Liver (tissue), 9 donors: ENCODE data around the gene LRRC55. TPM values are rescaled to one million over a fixed set of nuclear protein-coding genes. Genes with fewer than 3 reads are reported as not detected.

Experiments used
- DNase-seq: peaks from one replicate; pipeline ENCODE4 v3.0.0-alpha.2; 2017; ENCODE audit warnings: low spot score
- H3K27ac ChIP-seq, 2 donors: one replicate each; pipeline ENCODE4 v1.7.0; 2013; ENCODE audit warnings: inconsistent platforms in 2 of 2, low read length in 2 of 2, control low read depth in 1 of 2, low read depth in 1 of 2, mild to moderate bottlenecking in 1 of 2
- H3K27me3 ChIP-seq, 4 donors: one replicate each; pipeline versions ENCODE4 v1.6.1 to v1.7.0; 2013; ENCODE audit warnings: low read length in 3 of 4, inconsistent platforms in 1 of 4, mild to moderate bottlenecking in 1 of 4, moderate library complexity in 1 of 4; ENCODE audit not compliant: control insufficient read depth in 4 of 4, insufficient read depth in 4 of 4
- H3K36me3 ChIP-seq, 4 donors: one replicate each; pipeline versions ENCODE4 v1.6.1 to v1.7.0; 2013; ENCODE audit warnings: low read length in 3 of 4, mild to moderate bottlenecking in 3 of 4, low read depth in 1 of 4, moderate library complexity in 1 of 4; ENCODE audit not compliant: control insufficient read depth in 4 of 4, insufficient read depth in 3 of 4
- H3K4me1 ChIP-seq, 4 donors: one replicate each; pipeline versions ENCODE4 v1.6.1 to v1.7.0; 2013; ENCODE audit warnings: low read length in 3 of 4, mild to moderate bottlenecking in 3 of 4, moderate library complexity in 1 of 4; ENCODE audit not compliant: control insufficient read depth in 4 of 4, insufficient read depth in 4 of 4
- H3K4me3 ChIP-seq, 3 donors: one replicate each; pipeline versions ENCODE4 v1.6.1 to v1.7.0; 2013; ENCODE audit warnings: low read length in 3 of 3, control low read depth in 1 of 3, low read depth in 1 of 3, mild to moderate bottlenecking in 1 of 3
- H3K9ac ChIP-seq, 2 donors: one replicate each; pipeline ENCODE4 v1.7.0; 2013; ENCODE audit warnings: low read length in 2 of 2, mild to moderate bottlenecking in 2 of 2, moderate library complexity in 2 of 2, control low read depth in 1 of 2, low read depth in 1 of 2
- H3K9me3 ChIP-seq, 4 donors: one replicate each; pipeline versions ENCODE4 v1.6.1 to v1.7.0; 2013; ENCODE audit warnings: low read length in 3 of 4; ENCODE audit not compliant: control insufficient read depth in 4 of 4
- EGR1 ChIP-seq, 2 donors: IDR thresholded peaks; 2 replicates each; pipeline ENCODE4 v1.6.1; 2016 to 2018; ENCODE audit warnings: antibody characterized with exemption in 2 of 2, low read depth in 2 of 2
- HNF4A ChIP-seq, 2 donors: conservative IDR thresholded peaks; 2 replicates each; pipeline ENCODE4 v1.6.1; 2016; ENCODE audit warnings: antibody characterized with exemption in 2 of 2, mild to moderate bottlenecking in 2 of 2
- HNF4G ChIP-seq: IDR thresholded peaks from 2 replicates; pipeline ENCODE4 v1.6.1; 2016; ENCODE audit warnings: antibody characterized with exemption
- NR2F2 ChIP-seq: IDR thresholded peaks from 2 replicates; pipeline ENCODE4 v1.6.1; 2016; ENCODE audit warnings: antibody characterized with exemption
- RXRA ChIP-seq, 2 donors: IDR thresholded peaks; 2 replicates each; pipeline ENCODE4 v1.6.1; 2017 to 2018; ENCODE audit warnings: antibody characterized with exemption in 2 of 2, mild to moderate bottlenecking in 1 of 2
- YY1 ChIP-seq: IDR thresholded peaks from 2 replicates; pipeline ENCODE4 v1.6.1; 2016; ENCODE audit warnings: antibody characterized with exemption, mild to moderate bottlenecking
- WGBS: extraction: QIAGEN DNeasy Blood & Tissue Kit; methylation state at CpG from one replicate; pipeline ENCODE4 v1.1.7; 2013; 5-methylcytosine and 5-hydroxymethylcytosine counted together
- polyA plus RNA-seq, 2 donors: library from polyadenylated mRNA; stranded (reverse) in 1 of 2; unstranded in 1 of 2; fragments of 200-250 nt in 1 of 2; fragments of >200 nt in 1 of 2; fragmentation: Nextera tagmentation in 1 of 2; extraction: Ambion mirVana in 1 of 2; gene quantifications; one replicate each; pipeline versions ENCODE4 v1.2.1 to v1.2.3, GENCODE V29; 2013 to 2015
- total RNA-seq, 2 donors: library from RNA; depleted of rRNA; stranded (reverse); fragments of >200 nt; gene quantifications; one replicate each; pipeline ENCODE4 v1.2.3, GENCODE V29; 2014
- TF ChIP-seq, protein P1 (sequence below): IDR thresholded peaks from 2 replicates; pipeline ENCODE4 v1.6.1; 2016; ENCODE audit warnings: antibody characterized with exemption, mild to moderate bottlenecking
- TF ChIP-seq, protein P2 (sequence below): IDR thresholded peaks from 2 replicates; pipeline ENCODE4 v1.6.1; 2016; ENCODE audit warnings: antibody characterized with exemption
- TF ChIP-seq, protein P3 (sequence below): IDR thresholded peaks from 2 replicates; pipeline ENCODE4 v1.6.1; 2016; ENCODE audit warnings: antibody characterized with exemption
- donor health status: healthy.
- donor health status: healthy.
- donor health status: healthy.
- donor health status: healthy.
- donor health status: healthy.

Gene LRRC55
- total and polyA plus RNA-seq, 4 donors: under 0.01 to 1.5 (median 0.72) TPM

DNA sequence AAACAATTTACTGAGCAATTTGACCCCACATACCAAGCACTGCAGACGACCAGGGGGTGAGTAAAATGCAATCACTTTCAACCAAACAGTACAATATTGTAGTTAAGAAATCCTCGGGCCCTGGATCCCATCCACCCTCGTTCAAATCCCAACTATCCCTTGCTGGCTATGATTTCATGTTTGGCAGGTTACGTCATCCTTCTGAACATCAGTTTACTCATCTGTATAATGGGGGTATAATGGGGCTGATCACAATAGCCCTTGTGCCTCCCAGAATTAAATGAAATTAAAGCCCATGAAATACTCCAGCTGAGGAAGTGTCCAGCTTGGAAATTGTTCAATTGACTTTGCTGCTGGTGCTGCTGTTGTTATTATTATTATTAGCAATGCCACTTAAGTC is 34.7 kb downstream of the LRRC55 start (continued):
- TF ChIP-seq RXRA (IDR thresholded peaks at IDR 0.05) (no peak), HNF4A (conservative IDR thresholded peaks at IDR 0.05) (no peak), HNF4G (no peak)

DNA sequence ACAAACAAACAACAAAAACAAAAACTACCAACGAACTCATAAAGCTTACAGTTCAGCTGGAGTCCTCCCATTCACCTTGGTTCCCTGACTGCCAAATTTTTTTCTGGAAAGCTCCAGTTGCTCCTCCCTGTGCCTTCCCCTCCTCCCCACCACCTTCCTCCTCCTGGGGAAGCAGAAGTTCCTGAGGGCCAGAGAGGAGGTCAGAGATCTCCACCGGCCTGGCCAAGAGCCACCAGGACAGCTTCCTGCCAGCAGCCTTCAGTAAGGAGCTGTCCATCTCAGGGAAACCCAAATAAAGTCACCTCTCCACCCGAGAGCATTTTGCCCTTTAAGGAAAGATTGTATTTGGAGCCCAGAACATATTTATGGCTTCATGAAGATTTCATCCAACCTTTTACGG is 35.3 kb downstream of the LRRC55 start:
- TF ChIP-seq NR2F2 (peak; percentile 91), RXRA (IDR thresholded peaks at IDR 0.05) (no peak), EGR1 (IDR thresholded peaks at IDR 0.05; ENCODE audit: low read depth in 2 of 2) (no peak)
- TF ChIP-seq, protein P1, sequence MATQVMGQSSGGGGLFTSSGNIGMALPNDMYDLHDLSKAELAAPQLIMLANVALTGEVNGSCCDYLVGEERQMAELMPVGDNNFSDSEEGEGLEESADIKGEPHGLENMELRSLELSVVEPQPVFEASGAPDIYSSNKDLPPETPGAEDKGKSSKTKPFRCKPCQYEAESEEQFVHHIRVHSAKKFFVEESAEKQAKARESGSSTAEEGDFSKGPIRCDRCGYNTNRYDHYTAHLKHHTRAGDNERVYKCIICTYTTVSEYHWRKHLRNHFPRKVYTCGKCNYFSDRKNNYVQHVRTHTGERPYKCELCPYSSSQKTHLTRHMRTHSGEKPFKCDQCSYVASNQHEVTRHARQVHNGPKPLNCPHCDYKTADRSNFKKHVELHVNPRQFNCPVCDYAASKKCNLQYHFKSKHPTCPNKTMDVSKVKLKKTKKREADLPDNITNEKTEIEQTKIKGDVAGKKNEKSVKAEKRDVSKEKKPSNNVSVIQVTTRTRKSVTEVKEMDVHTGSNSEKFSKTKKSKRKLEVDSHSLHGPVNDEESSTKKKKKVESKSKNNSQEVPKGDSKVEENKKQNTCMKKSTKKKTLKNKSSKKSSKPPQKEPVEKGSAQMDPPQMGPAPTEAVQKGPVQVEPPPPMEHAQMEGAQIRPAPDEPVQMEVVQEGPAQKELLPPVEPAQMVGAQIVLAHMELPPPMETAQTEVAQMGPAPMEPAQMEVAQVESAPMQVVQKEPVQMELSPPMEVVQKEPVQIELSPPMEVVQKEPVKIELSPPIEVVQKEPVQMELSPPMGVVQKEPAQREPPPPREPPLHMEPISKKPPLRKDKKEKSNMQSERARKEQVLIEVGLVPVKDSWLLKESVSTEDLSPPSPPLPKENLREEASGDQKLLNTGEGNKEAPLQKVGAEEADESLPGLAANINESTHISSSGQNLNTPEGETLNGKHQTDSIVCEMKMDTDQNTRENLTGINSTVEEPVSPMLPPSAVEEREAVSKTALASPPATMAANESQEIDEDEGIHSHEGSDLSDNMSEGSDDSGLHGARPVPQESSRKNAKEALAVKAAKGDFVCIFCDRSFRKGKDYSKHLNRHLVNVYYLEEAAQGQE: peak; percentile 44
- TF ChIP-seq, protein P2, sequence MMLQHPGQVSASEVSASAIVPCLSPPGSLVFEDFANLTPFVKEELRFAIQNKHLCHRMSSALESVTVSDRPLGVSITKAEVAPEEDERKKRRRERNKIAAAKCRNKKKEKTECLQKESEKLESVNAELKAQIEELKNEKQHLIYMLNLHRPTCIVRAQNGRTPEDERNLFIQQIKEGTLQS: no peak

DNA sequence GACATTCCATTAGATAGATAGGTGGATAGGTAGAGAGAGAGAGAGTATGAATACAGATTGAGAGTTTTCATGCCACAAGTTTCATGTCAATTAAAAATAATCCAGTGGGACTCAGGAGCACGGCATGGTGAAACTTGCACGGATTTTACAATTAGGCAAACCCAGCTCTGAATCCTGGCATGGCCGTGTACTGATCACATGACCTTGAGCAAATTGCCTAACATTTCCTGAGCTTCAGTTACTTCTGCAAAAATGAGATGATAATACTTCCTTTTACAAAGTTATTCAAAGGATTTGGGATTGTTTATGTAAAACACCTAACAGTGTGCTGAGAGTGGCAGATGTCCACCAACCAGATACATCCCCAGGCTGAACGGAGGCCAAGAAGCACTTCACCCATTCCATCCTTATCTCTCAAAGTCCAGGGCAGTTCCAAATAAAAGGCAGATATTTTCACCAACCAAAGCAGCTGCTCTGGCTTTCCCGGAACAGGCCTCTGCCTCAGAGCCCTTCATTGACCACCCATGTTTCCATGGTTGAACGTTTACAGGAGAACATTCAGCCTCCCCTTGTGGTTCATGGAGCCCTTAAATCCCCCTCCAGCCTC is 37.4 kb downstream of the LRRC55 start:
- Histone ChIP-seq H3K9me3 (no peaks in the 10 kb centered on the region), H3K4me1 (peaks cover 0 to 4% (median 0%) of the 10 kb centered on the region in 4 donors), H3K9ac (no peak overlapping the region), H3K27me3 (no peaks in the 10 kb centered on the region), H3K36me3 (no peaks in the 10 kb centered on the region), H3K27ac (no peak overlapping the region), H3K4me3 (no peak overlapping the region)
- TF ChIP-seq HNF4A (conservative IDR thresholded peaks at IDR 0.05) (no peak), YY1 (peak; percentile 37)
- DNase-seq: no peak
- WGBS: 30% methylated on average over 6 of the region's 6 CpGs

More for the DNA sequence above, 35.3 kb downstream of the LRRC55 start:
- H3K9me3 ChIP-seq: no peaks in the 10 kb centered on the region
- no peak overlapping the region for H3K9ac ChIP-seq
- H3K4me1 ChIP-seq: peaks cover 0 to 4% (median 0%) of the 10 kb centered on the region in 4 donors
- H3K27ac ChIP-seq: no peak overlapping the region
- H3K4me3 ChIP-seq: no peak overlapping the region
- DNase-seq: no peak
- no peaks in the 10 kb centered on the region for H3K36me3 ChIP-seq
- WGBS: 58% methylated on average over 4 of the region's 4 CpGs
- no peaks in the 10 kb centered on the region for H3K27me3 ChIP-seq

DNA sequence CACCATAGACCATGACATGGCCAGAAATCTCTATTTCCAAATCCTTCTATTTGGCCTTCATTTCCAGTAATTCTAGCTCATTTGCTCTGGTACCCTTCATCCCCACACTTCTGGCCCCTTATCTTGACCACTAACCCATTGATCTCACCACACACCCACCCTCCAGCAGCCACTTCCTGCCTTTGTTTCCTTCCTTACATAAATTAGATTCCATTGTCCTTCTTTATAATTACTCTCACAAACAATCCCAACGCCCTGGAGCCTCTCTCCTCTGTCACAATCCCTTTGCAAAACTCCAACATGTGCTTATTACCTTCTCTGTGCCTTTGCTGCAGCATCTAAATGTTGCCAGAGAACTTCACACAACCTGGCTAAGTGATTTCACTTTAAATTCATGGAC is 40.5 kb downstream of the LRRC55 start:
- peak; percentile 41 for TF ChIP-seq NR2F2
- TF ChIP-seq, protein P3, sequence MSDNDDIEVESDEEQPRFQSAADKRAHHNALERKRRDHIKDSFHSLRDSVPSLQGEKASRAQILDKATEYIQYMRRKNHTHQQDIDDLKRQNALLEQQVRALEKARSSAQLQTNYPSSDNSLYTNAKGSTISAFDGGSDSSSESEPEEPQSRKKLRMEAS: no peak
- no peak overlapping the region for H3K9ac ChIP-seq

More for the DNA sequence above, 40.5 kb downstream of the LRRC55 start:
- Histone ChIP-seq H3K9me3 (no peaks in the 10 kb centered on the region), H3K4me3 (no peak overlapping the region), H3K27me3 (no peaks in the 10 kb centered on the region), H3K36me3 (no peaks in the 10 kb centered on the region), H3K27ac (no peak overlapping the region), H3K4me1 (peaks cover 0 to 4% (median 0%) of the 10 kb centered on the region in 4 donors)
- DNase-seq: no peak
- WGBS: 57% methylated on average over 1 of the region's 1 CpG
